K562 (cell line): Measurements from ENCODE around the gene LDLRAD3. TPM values are rescaled to one million over a fixed set of nuclear protein-coding genes. Genes with fewer than 3 reads are reported as not detected.

Source experiments
- ATAC-seq: fragments of 200-7000 bp; cut with Tn5 transposase; 3 replicates; pipeline ENCODE4 v1.9.1; 2020; ENCODE audit warnings: moderate library complexity
- BruUV-seq: library from RNA; stranded (reverse); fragments of 400-500 nt; replicated peaks from 2 replicates; lab custom pipeline; 2021; lab: Mats Ljungman, UMichigan
- CTCF ChIA-PET: fragments of 300-600 bp; formaldehyde crosslinking; extraction: SDS; loops from one replicate; lab custom pipeline; 2021; ENCODE audit warnings: low intra/inter-chr PET ratio; lab: Yijun Ruan, JAX
- POLR2A ChIA-PET: fragments of 300-600, 350-650 bp; sonication (Branson Sonifier 250); formaldehyde crosslinking; extraction: SDS; loops from one replicate; lab custom pipeline; 2021; ENCODE audit warnings: antibody characterized with exemption, inconsistent platforms; lab: Yijun Ruan, JAX
- DNase-seq, 4 experiments: peaks; one replicate each; pipeline versions ENCODE4 v3.0.0 to v3.0.0-alpha.2; 2011 to 2018; ENCODE audit warnings: low spot score in 3 of 4, mixed read lengths in 3 of 4; ENCODE audit errors: extremely low read depth in 1 of 4
- FAIRE-seq: peaks from 2 replicates; lab custom pipeline; 2011; peaks lifted over from hg19 to GRCh38; lab: Jason Lieb, UNC
- H2AFZ ChIP-seq: 2 replicates; pipeline ENCODE4 v1.6.0; 2011; ENCODE audit warnings: low read depth, low read length, control low read depth, inconsistent platforms
- H3K27ac ChIP-seq: fragments of 200-600 bp; 3 replicates; pipeline ENCODE4 v1.8.0; 2011; ENCODE audit warnings: low read depth, mild to moderate bottlenecking, control low read depth, inconsistent platforms, low read length, moderate library complexity, mixed read lengths; ENCODE audit errors: extremely low read depth
- H3K27me3 ChIP-seq, 2 experiments: fragments of 300-600 bp in 1 of 2; 2 replicates in 1 of 2; 3 replicates in 1 of 2; pipeline versions ENCODE4 v1.6.0 to v1.8.0; 2011; ENCODE audit warnings: inconsistent platforms in 2 of 2, low read length in 2 of 2, mild to moderate bottlenecking in 1 of 2, mixed read lengths in 1 of 2, moderate library complexity in 1 of 2; ENCODE audit not compliant: control insufficient read depth in 2 of 2, insufficient read depth in 2 of 2
- H3K36me3 ChIP-seq: fragments of 300-600 bp; 3 replicates; pipeline ENCODE4 v1.8.0; 2011; ENCODE audit warnings: mild to moderate bottlenecking, low read length, inconsistent platforms; ENCODE audit not compliant: control insufficient read depth, insufficient read depth
- H3K4me1 ChIP-seq, 2 experiments: fragments of 200-600 bp in 1 of 2; replicated peaks in 1 of 2; 2 replicates in 1 of 2; 3 replicates in 1 of 2; pipeline versions ENCODE4 v1.5.1 to v1.8.0; 2011; ENCODE audit warnings: inconsistent platforms in 2 of 2, low read length in 2 of 2, mild to moderate bottlenecking in 1 of 2, mixed read lengths in 1 of 2, moderate library complexity in 1 of 2; ENCODE audit not compliant: control insufficient read depth in 2 of 2, insufficient read depth in 2 of 2
- H3K4me2 ChIP-seq: 2 replicates; pipeline ENCODE4 v1.6.1; 2011; ENCODE audit warnings: low read length, control low read depth, inconsistent platforms, mixed read lengths; ENCODE audit not compliant: insufficient read depth
- H3K4me3 ChIP-seq: fragments of 200-600 bp; sonication (generic), shearing (Covaris generic); 2 replicates; pipeline ENCODE4 v1.5.1; 2016; ENCODE audit warnings: control low read depth, inconsistent platforms
- H3K79me2 ChIP-seq: fragments of 200-600 bp; 3 replicates; pipeline ENCODE4 v1.8.0; 2011; ENCODE audit warnings: low read length, inconsistent platforms; ENCODE audit not compliant: control insufficient read depth, insufficient read depth
- H3K9ac ChIP-seq, 2 experiments: 2 replicates each; pipeline versions ENCODE4 v1.6.0 to v1.6.1; 2011; ENCODE audit warnings: low read depth in 2 of 2, low read length in 2 of 2, control low read depth in 1 of 2, inconsistent platforms in 1 of 2, mild to moderate bottlenecking in 1 of 2, mixed read lengths in 1 of 2; ENCODE audit not compliant: insufficient read depth in 1 of 2
- H3K9me1 ChIP-seq: one replicate; pipeline ENCODE4 v1.6.0; 2011; ENCODE audit warnings: inconsistent platforms, mild to moderate bottlenecking, low read length, moderate library complexity; ENCODE audit not compliant: control insufficient read depth, insufficient read depth
- H3K9me3 ChIP-seq: replicated peaks from 2 replicates; pipeline ENCODE4 v1.5.1; 2011; ENCODE audit warnings: low read depth, low read length, inconsistent platforms; ENCODE audit not compliant: control insufficient read depth, insufficient read depth
- H4K20me1 ChIP-seq: replicated peaks from 2 replicates; pipeline ENCODE4 v1.6.1; 2011; ENCODE audit warnings: low read length, inconsistent platforms, mixed read lengths; ENCODE audit not compliant: control insufficient read depth, insufficient read depth
- BDP1 ChIP-seq: IDR thresholded peaks from 3 replicates; pipeline ENCODE4 v1.6.1; 2011; ENCODE audit not compliant: insufficient read length, insufficient read depth
- ESRRA ChIP-seq: fragments of 450-650 bp; IDR thresholded peaks from 2 replicates; pipeline ENCODE4 v1.6.1; 2014; ENCODE audit warnings: low read depth, mild to moderate bottlenecking, moderate library complexity, borderline replicate concordance
- HSF4 ChIP-seq: fragments of 250-450 bp; sonication (Bioruptor Pico); IDR thresholded peaks from 2 replicates; pipeline ENCODE4 v2.1.2; 2022; ENCODE audit warnings: mild to moderate bottlenecking, moderate library complexity, borderline replicate concordance
- JUND ChIP-seq, 2 experiments: IDR thresholded peaks; 2 replicates in 1 of 2; 3 replicates in 1 of 2; pipeline ENCODE4 v1.6.1; 2011; ENCODE audit warnings: borderline replicate concordance in 2 of 2, low read depth in 2 of 2, low read length in 2 of 2, improper control_type of control experiment in 1 of 2, missing biosample characterization in 1 of 2, missing genetic modification characterization in 1 of 2, missing genetic modification reagents in 1 of 2
- NCOA1 ChIP-seq: fragments of 450-650 bp; IDR thresholded peaks from 2 replicates; pipeline ENCODE4 v1.6.1; 2016; ENCODE audit warnings: low read depth
- POLR2H ChIP-seq: IDR thresholded peaks from 2 replicates; pipeline ENCODE4 v1.6.1; 2016; ENCODE audit warnings: missing genetic modification characterization, low read depth, mild to moderate bottlenecking, control low read depth, missing compliant biosample characterization, moderate library complexity
- TAF9B ChIP-seq: fragments of 450-650 bp; IDR thresholded peaks from 2 replicates; pipeline ENCODE4 v1.6.1; 2018; ENCODE audit warnings: mild to moderate bottlenecking; ENCODE audit not compliant: partially characterized antibody
- ZNF197 ChIP-seq: fragments of 200-800 bp; sonication (Bioruptor generic); IDR thresholded peaks from 2 replicates; pipeline ENCODE4 v1.6.1; 2016; ENCODE audit warnings: low read depth, missing genetic modification characterization, missing compliant biosample characterization
- ZNF253 ChIP-seq: fragments of 250-450 bp; sonication (Bioruptor Pico); conservative IDR thresholded peaks from 2 replicates; pipeline ENCODE4 v1.6.1; 2021; ENCODE audit warnings: mild to moderate bottlenecking
- ZNF316 ChIP-seq: fragments of 450-650 bp; IDR thresholded peaks from 2 replicates; pipeline ENCODE4 v1.6.1; 2016
- WGBS: fragments of 100-300 bp; shearing (Covaris generic); methylation state at CpG from one replicate; pipeline ENCODE4 v1.1.6; 2016; ENCODE audit warnings: low coverage, mixed read lengths; ENCODE audit not compliant: insufficient coverage; ENCODE audit errors: missing lambda C conversion rate; 5-methylcytosine and 5-hydroxymethylcytosine counted together
- in situ Hi-C: fragments of 300-500 bp; cut with MboI; formaldehyde crosslinking; loops from 4 replicates; pipeline ENCODE4 v1.15.0; 2018; ENCODE audit warnings: inconsistent platforms, mixed read lengths
- intact Hi-C: fragments of 100-400 bp; cut with micrococcal nuclease; formaldehyde crosslinking; loops from 2 replicates; pipeline ENCODE4 v1.14.2; 2022
- polyA plus RNA-seq, 8 experiments: library from polyadenylated mRNA; depleted of rRNA in 4 of 8; stranded (reverse) in 5 of 8; unstranded in 3 of 8; fragments of >200 nt; fragmentation: Nextera tagmentation in 2 of 8; fragmentation: Illumina TruSeq in 1 of 8; extraction: Ambion mirVana in 2 of 8; extraction: Trizol in 1 of 8; gene quantifications; 2 replicates each; pipeline versions ENCODE4 v1.2.1 to v1.2.3, GENCODE V29; 2011 to 2014; ENCODE audit warnings: inconsistent platforms in 1 of 8, missing spikeins in 1 of 8
- total RNA-seq, 7 experiments: library from RNA; depleted of rRNA in 6 of 7; stranded (reverse); fragments of >200 nt in 6 of 7; fragmentation: Illumina TruSeq in 2 of 7; extraction: Trizol in 2 of 7; gene quantifications; 2 replicates each; pipeline versions ENCODE4 v1.2.1 to v1.2.3, GENCODE V29; 2011 to 2021; ENCODE audit warnings: low replicate concordance in 1 of 7
- TF ChIP-seq, protein P1 (sequence below), 2 experiments: IDR thresholded peaks; 2 replicates each; pipeline ENCODE4 v1.6.1; 2012; ENCODE audit warnings: improper control_type of control experiment in 2 of 2, low read depth in 2 of 2, low read length in 2 of 2, borderline replicate concordance in 1 of 2

The LDLRAD3 gene
- total and polyA plus RNA-seq, 9 of the 15 experiments (the other 6 are each of a cell fraction or from before 2014, with no cell fraction given) = 0.73 to 7.2 (median 3.5) TPM

GRCh38 chr11:36235750-36236149 is 291.9 kb downstream of the LDLRAD3 start:
- Histone ChIP-seq H2AFZ (no peak overlapping the region), H3K9ac (no peak overlapping the region), H3K36me3 (no peaks in the 10 kb centered on the region), H3K9me1 (no peaks in the 10 kb centered on the region), H3K79me2 (no peaks in the 10 kb centered on the region), H3K4me1 (no peaks in the 10 kb centered on the region), H3K4me2 (no peak overlapping the region), H3K27me3 (no peaks in the 10 kb centered on the region), H3K9me3 (no peaks in the 10 kb centered on the region), H3K27ac (no peak overlapping the region), H4K20me1 (no peaks in the 10 kb centered on the region), H3K4me3 (no peak overlapping the region)
- TF ChIP-seq, protein P1, sequence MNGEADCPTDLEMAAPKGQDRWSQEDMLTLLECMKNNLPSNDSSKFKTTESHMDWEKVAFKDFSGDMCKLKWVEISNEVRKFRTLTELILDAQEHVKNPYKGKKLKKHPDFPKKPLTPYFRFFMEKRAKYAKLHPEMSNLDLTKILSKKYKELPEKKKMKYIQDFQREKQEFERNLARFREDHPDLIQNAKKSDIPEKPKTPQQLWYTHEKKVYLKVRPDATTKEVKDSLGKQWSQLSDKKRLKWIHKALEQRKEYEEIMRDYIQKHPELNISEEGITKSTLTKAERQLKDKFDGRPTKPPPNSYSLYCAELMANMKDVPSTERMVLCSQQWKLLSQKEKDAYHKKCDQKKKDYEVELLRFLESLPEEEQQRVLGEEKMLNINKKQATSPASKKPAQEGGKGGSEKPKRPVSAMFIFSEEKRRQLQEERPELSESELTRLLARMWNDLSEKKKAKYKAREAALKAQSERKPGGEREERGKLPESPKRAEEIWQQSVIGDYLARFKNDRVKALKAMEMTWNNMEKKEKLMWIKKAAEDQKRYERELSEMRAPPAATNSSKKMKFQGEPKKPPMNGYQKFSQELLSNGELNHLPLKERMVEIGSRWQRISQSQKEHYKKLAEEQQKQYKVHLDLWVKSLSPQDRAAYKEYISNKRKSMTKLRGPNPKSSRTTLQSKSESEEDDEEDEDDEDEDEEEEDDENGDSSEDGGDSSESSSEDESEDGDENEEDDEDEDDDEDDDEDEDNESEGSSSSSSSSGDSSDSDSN (IDR thresholded peaks at IDR 0.05; ENCODE audit: borderline replicate concordance in 1 of 2, low read depth in 2 of 2, low read length in 2 of 2) = no peak
- TF ChIP-seq TAF9B (no peak), HSF4 (CRISPR knock-in tag) (no peak), ZNF316 (no peak), ESRRA (0 out of 2 replicates have a peak, but pooled peaks have one; percentile 26), BDP1 (no peak), ZNF197 (no peak), NCOA1 (no peak), POLR2H (tag) (no peak), JUND (IDR thresholded peaks at IDR 0.05; ENCODE audit: borderline replicate concordance, low read depth, low read length) (0 out of 2 replicates have a peak, but pooled peaks have one; percentile 6), JUND (tag; IDR thresholded peaks at IDR 0.05; ENCODE audit: borderline replicate concordance, low read depth, low read length) (no peak), ZNF253 (CRISPR knock-in tag) (no peak)
- ChIA-PET CTCF (no interaction called here), POLR2A (no interaction called here)
- FAIRE-seq (no peak), ATAC-seq (no peak), DNase-seq (no peak)
- in situ Hi-C loops (no loop called here), intact Hi-C loops (no loop called here)
- no TSS peak for BruUV-seq
- 6% methylated on average over 3 of the region's 3 CpGs for WGBS
